Caco-2 (cell line): ENCODE results near the gene TRIM7. TPM values are rescaled to one million over a fixed set of nuclear protein-coding genes. Genes with fewer than 3 reads are reported as not detected.
"Not testable (repeated sequence)": the region's sequence is repeated elsewhere in the genome, so short reads cannot be mapped to it uniquely, and the experiment has no call there.

Experiments used
- BruUV-seq: library from RNA; stranded (reverse); fragments of 400-500 nt; replicated peaks from 2 replicates; lab custom pipeline; 2021; lab: Mats Ljungman, UMichigan
- CTCF ChIA-PET: fragments of 300-600 bp; sonication (Branson Sonifier 250); formaldehyde crosslinking; loops from one replicate; lab custom pipeline; 2022; ENCODE audit warnings: antibody characterized with exemption; lab: Charles Lee
- POLR2A ChIA-PET: fragments of 300-600 bp; sonication (Branson Sonifier 250); formaldehyde crosslinking; loops from one replicate; lab custom pipeline; 2022; ENCODE audit warnings: antibody characterized with exemption; lab: Charles Lee
- DNase-seq, 2 experiments: peaks; one replicate each; pipeline versions ENCODE4 v3.0.0 to v3.0.0-alpha.2; 2020 to 2022
- H3K27me3 ChIP-seq: replicated peaks from 2 replicates; pipeline ENCODE4 v1.6.0; 2011; ENCODE audit warnings: low read length; ENCODE audit not compliant: control insufficient read depth, insufficient read depth
- H3K36me3 ChIP-seq: 2 replicates; pipeline ENCODE4 v1.5.1; 2011; ENCODE audit warnings: low read length; ENCODE audit not compliant: control insufficient read depth, insufficient read depth
- H3K4me1 ChIP-seq: fragments of 250-450 bp; sonication (Bioruptor Pico); 2 replicates; pipeline ENCODE4 v1.5.1; 2020; ENCODE audit warnings: mild to moderate bottlenecking
- H3K4me3 ChIP-seq: 2 replicates; pipeline ENCODE4 v1.5.1; 2011; ENCODE audit warnings: low read depth, mild to moderate bottlenecking, control low read depth, low read length
- H3K9me3 ChIP-seq: fragments of 250-450 bp; sonication (Bioruptor Pico); 2 replicates; pipeline ENCODE4 v1.5.1; 2020; ENCODE audit warnings: mild to moderate bottlenecking, moderate library complexity
- H3K27ac Mint-ChIP-seq: one replicate; pipeline ENCODE4 v1.8.0; 2022; ENCODE audit warnings: mixed read lengths; ENCODE audit not compliant: unreplicated experiment
- H3K27me3 Mint-ChIP-seq: one replicate; pipeline ENCODE4 v1.8.0; 2022; ENCODE audit warnings: mixed read lengths; ENCODE audit not compliant: insufficient read depth, unreplicated experiment
- H3K36me3 Mint-ChIP-seq: one replicate; pipeline ENCODE4 v1.8.0; 2022; ENCODE audit warnings: mild to moderate bottlenecking, mixed read lengths; ENCODE audit not compliant: insufficient read depth, unreplicated experiment
- H3K4me1 Mint-ChIP-seq: one replicate; pipeline ENCODE4 v1.8.0; 2022; ENCODE audit warnings: low read depth, mixed read lengths; ENCODE audit not compliant: unreplicated experiment
- H3K4me3 Mint-ChIP-seq: one replicate; pipeline ENCODE4 v1.8.0; 2022; ENCODE audit warnings: mild to moderate bottlenecking, moderate library complexity, mixed read lengths; ENCODE audit not compliant: unreplicated experiment
- H3K9me3 Mint-ChIP-seq: one replicate; pipeline ENCODE4 v1.8.0; 2022; ENCODE audit warnings: mixed read lengths; ENCODE audit not compliant: unreplicated experiment
- CTCF ChIP-seq, 2 experiments: fragments of 200-600 bp in 1 of 2; IDR thresholded peaks; 1 replicate in 1 of 2; 2 replicates in 1 of 2; pipeline versions ENCODE4 v1.5.1 to v1.8.0; 2011 to 2022; ENCODE audit warnings: antibody characterized with exemption in 1 of 2, control low read depth in 1 of 2, inconsistent platforms in 1 of 2, low read depth in 1 of 2, low read length in 1 of 2, mild to moderate bottlenecking in 1 of 2, moderate library complexity in 1 of 2; ENCODE audit not compliant: insufficient read depth in 1 of 2, severe bottlenecking in 1 of 2, unreplicated experiment in 1 of 2
- intact Hi-C: fragments of 100-400 bp; cut with micrococcal nuclease; formaldehyde crosslinking; loops from one replicate; pipeline ENCODE4 v1.10.0; 2022; ENCODE audit not compliant: unreplicated experiment
- total RNA-seq: library from RNA; stranded (reverse); gene quantifications from 2 replicates; pipeline ENCODE4 v1.2.3, GENCODE V29; 2022

TRIM7 gene
- total RNA-seq, 1 experiment from 2014 or later, result 0.86 TPM

- Mint-ChIP-seq H3K27me3 (no peaks in the 10 kb centered on the region), H3K27ac (no peak overlapping the region), H3K4me1 (no peaks in the 10 kb centered on the region), H3K4me3 (peak overlapping the region; percentile 53), H3K36me3 (peaks cover 22% of the 10 kb centered on the region), H3K9me3 (no peaks in the 10 kb centered on the region)
- H3K4me1 ChIP-seq, result no peaks in the 10 kb centered on the region; the same call in 1 of the 2 replicates
- CTCF ChIA-PET, result no interaction called here
- intact Hi-C loops, result loop anchor here (10.0 kb wide), 1 partner anchor 367 kb away; no protein-coding TSS in a partner anchor
- H3K27me3 ChIP-seq, result no peaks in the 10 kb centered on the region
- POLR2A ChIA-PET, result no interaction called here
- peak; percentile 78 to 79 for DNase-seq
- H3K36me3 ChIP-seq, result no peaks in the 10 kb centered on the region
- BruUV-seq, result no TSS peak
- TF ChIP-seq CTCF (IDR thresholded peaks at IDR 0.05; ENCODE audit: insufficient read depth in 1 of 2, low read depth in 1 of 2, low read length in 1 of 2, severe bottlenecking in 1 of 2, unreplicated experiment in 1 of 2), result peak; percentile 63 to 84
- no peaks in the 10 kb centered on the region for H3K9me3 ChIP-seq
- no peak overlapping the region for H3K4me3 ChIP-seq
These were observed 23.1 kb downstream of the TRIM7 start for GRCh38 chr5:181181650-181182565.

- POLR2A ChIA-PET, H3K4me3 Mint-ChIP-seq, CTCF ChIA-PET: not testable (repeated sequence)
These were observed 27.4 kb downstream of the TRIM7 start for GRCh38 chr5:181177559-181177958.

GRCh38 chr5:181176254-181176952 lies 28.6 kb downstream of the TRIM7 start:
- BruUV-seq, result no TSS peak
- Histone ChIP-seq H3K27me3 (no peaks in the 10 kb centered on the region), H3K4me3 (no peak overlapping the region), H3K36me3 (no peaks in the 10 kb centered on the region), H3K4me1 (peaks cover 7% of the 10 kb centered on the region), H3K9me3 (no peaks in the 10 kb centered on the region)
- POLR2A ChIA-PET, result no interaction called here
- DNase-seq, result no peak
- peaks cover 9% of the 10 kb centered on the region for H3K4me1 Mint-ChIP-seq
- no peak overlapping the region for H3K4me3 Mint-ChIP-seq
- H3K36me3 Mint-ChIP-seq, result peaks cover 11% of the 10 kb centered on the region
- intact Hi-C loops, result no loop called here
- no peaks in the 10 kb centered on the region for H3K27me3 Mint-ChIP-seq
- no peak for TF ChIP-seq CTCF (IDR thresholded peaks at IDR 0.05; ENCODE audit: insufficient read depth in 1 of 2, low read depth in 1 of 2, low read length in 1 of 2, severe bottlenecking in 1 of 2, unreplicated experiment in 1 of 2)
- no peaks in the 10 kb centered on the region for H3K9me3 Mint-ChIP-seq
- CTCF ChIA-PET, result interaction anchor here (0.7 kb wide), 1 partner anchor 20 kb away, joined by 4 read pairs; no protein-coding TSS in a partner anchor
- no peak overlapping the region for H3K27ac Mint-ChIP-seq

More at GRCh38 chr5:181177559-181177958, 27.4 kb downstream of the TRIM7 start:
- H3K4me1 ChIP-seq, H3K4me1 Mint-ChIP-seq, H3K9me3 ChIP-seq, H3K9me3 Mint-ChIP-seq, H3K36me3 ChIP-seq, intact Hi-C loops, H3K27ac Mint-ChIP-seq, BruUV-seq, H3K4me3 ChIP-seq, DNase-seq, H3K27me3 ChIP-seq, H3K27me3 Mint-ChIP-seq: not testable (repeated sequence)
- H3K36me3 Mint-ChIP-seq, result peaks cover 12% of the 10 kb centered on the region
